ENCODE measurements around the gene TMC2. TPM values are rescaled to one million over a fixed set of nuclear protein-coding genes. Genes with fewer than 3 reads are reported as not detected.

TMC2 gene
- total and polyA plus RNA-seq, 2 of the 8 experiments (the other 6 are each of a cell fraction or from before 2014, with no cell fraction given): not detected

DNA sequence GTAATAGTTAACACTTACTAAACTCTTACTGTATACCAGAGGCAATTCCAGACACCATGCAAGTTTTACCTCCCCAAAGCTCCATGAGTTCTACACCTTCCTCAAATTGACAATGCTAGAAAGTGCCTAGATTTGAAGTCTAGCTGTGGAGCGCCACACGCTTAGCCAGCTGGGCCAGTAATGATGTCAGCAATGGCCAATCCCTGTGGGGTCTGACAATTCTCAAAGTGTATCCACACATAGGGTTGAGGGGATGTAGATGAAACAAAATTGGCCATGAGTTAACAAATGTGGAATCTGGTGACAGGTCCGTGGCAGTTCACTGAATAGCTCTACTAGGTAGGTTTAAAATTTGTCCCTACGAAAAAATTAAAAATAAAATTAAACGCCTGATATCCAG is 28.9 kb upstream of the TMC2 start:
- POLR2A ChIA-PET (ENCODE audit: partially characterized antibody): interaction anchor here (1.8 to 2.9 kb wide), 3 partner anchors 12 to 144 kb away, joined by 3 to 19 read pairs (median 10); partner anchors contain the start of genes NOP56 and SNRPB
- H3K4me3 ChIP-seq (ENCODE audit: extremely low read depth in 1 of 4, insufficient read depth in 2 of 4, low read depth in 3 of 4, low read length in 4 of 4): no peak overlapping the region

More for the DNA sequence above, 28.9 kb upstream of the TMC2 start:
- Histone ChIP-seq H3K18ac (ENCODE audit: extremely low read depth, low read length) (no peak overlapping the region), H3K79me1 (ENCODE audit: low read depth, low read length) (no peaks in the 10 kb centered on the region), H2BK20ac (ENCODE audit: low read length) (no peak overlapping the region), H3K4ac (replicated peaks; ENCODE audit: insufficient read length, low read depth, low read length) (no peak overlapping the region), H3K27ac (ENCODE audit: low read depth, low read length) (no peak overlapping the region), H3K27me3 (replicated peaks in 1 of 4; ENCODE audit: control insufficient read depth in 3 of 4, extremely low read depth in 1 of 4, insufficient read depth in 3 of 4, low read length in 3 of 4) (peaks cover 24 to 44% (median 41%) of the 10 kb centered on the region in 4 experiments), H2AFZ (ENCODE audit: low read length) (no peak overlapping the region), H3K36me3 (ENCODE audit: control insufficient read depth in 2 of 4, insufficient read depth in 4 of 4, low read length in 3 of 4) (0 out of 8 replicates have a peak, but pooled peaks cover 0 to 2% (median 0%) of the 10 kb centered on the region in 4 experiments), H3K9ac (replicated peaks in 1 of 4; ENCODE audit: extremely low read depth in 1 of 4, low read depth in 3 of 4, low read length in 3 of 4) (no peak overlapping the region), H2BK12ac (ENCODE audit: low read depth, low read length) (no peak overlapping the region), H2AK5ac (ENCODE audit: low read depth, low read length) (no peak overlapping the region), H2BK15ac (ENCODE audit: low read length) (no peak overlapping the region), H3K79me2 (ENCODE audit: control insufficient read depth in 1 of 2, insufficient read depth in 2 of 2, low read length in 2 of 2) (no peaks in the 10 kb centered on the region), H4K20me1 (replicated peaks in 1 of 2; ENCODE audit: control insufficient read depth in 1 of 2, insufficient read depth in 2 of 2, low read length in 2 of 2) (peaks cover 0 to 4% of the 10 kb centered on the region in 2 experiments), H3K4me2 (ENCODE audit: insufficient read depth in 1 of 2, low read depth in 2 of 2, low read length in 2 of 2) (no peak overlapping the region; a peak in 1 of 4 replicates), H4K91ac (replicated peaks; ENCODE audit: insufficient read length, low read length) (no peak overlapping the region), H2BK120ac (replicated peaks; ENCODE audit: low read depth, low read length) (no peak overlapping the region), H3K23me2 (ENCODE audit: low read depth, low read length) (peaks cover 8% of the 10 kb centered on the region; the same call in 1 of the 2 replicates), H3K4me1 (replicated peaks in 1 of 4; ENCODE audit: control insufficient read depth in 3 of 4, insufficient read depth in 4 of 4, low read length in 3 of 4) (peaks cover 0 to 5% (median 2%) of the 10 kb centered on the region in 4 experiments; a peak in 3 of 7 replicates), H2BK5ac (ENCODE audit: low read depth, low read length) (no peak overlapping the region), H3K14ac (ENCODE audit: insufficient read length) (no peak overlapping the region), H4K8ac (ENCODE audit: extremely low read depth, insufficient read depth, low read length) (no peak overlapping the region), H3K23ac (ENCODE audit: insufficient read length) (no peak overlapping the region), H3K56ac (replicated peaks; ENCODE audit: insufficient read length, low read depth, low read length) (no peak overlapping the region), H4K5ac (ENCODE audit: insufficient read length, low read depth, low read length) (no peak overlapping the region), H3K9me3 (ENCODE audit: insufficient read depth in 2 of 2, low read depth in 1 of 2, low read length in 1 of 2) (no peaks in the 10 kb centered on the region)
- FAIRE-seq (no peak), DNase-seq (ENCODE audit: low read depth in 1 of 2, low spot score in 2 of 2) (no peak)
- WGBS, 2 experiments (ENCODE audit: extremely low coverage in 1 of 2, insufficient coverage in 1 of 2, insufficient read length in 1 of 2, insufficient replicate concordance in 2 of 2, low coverage in 1 of 2, low lambda C conversion rate in 2 of 2, missing lambda C conversion rate in 1 of 2): 86% methylated on average over 5 of the region's 5 CpGs; no CpG with 5 or more reads in 1 of the 2 experiments
- TF ChIP-seq KDM1A (IDR thresholded peaks at IDR 0.05; ENCODE audit: borderline replicate concordance, low read length) (no peak), NRF1 (IDR thresholded peaks at IDR 0.05; ENCODE audit: low read depth, low read length) (no peak), RXRA (IDR thresholded peaks at IDR 0.05; ENCODE audit: insufficient read depth, low read depth, low read length) (no peak), SP4 (IDR thresholded peaks at IDR 0.05; ENCODE audit: low read length) (no peak), POLR2A (IDR thresholded peaks at IDR 0.05; ENCODE audit: control extremely low read depth in 1 of 2, low read depth in 2 of 2, low read length in 2 of 2) (no peak), GTF2F1 (IDR thresholded peaks at IDR 0.05; ENCODE audit: borderline replicate concordance, low read depth, low read length) (no peak), FOSL1 (IDR thresholded peaks at IDR 0.05; ENCODE audit: insufficient read depth, low read depth, low read length) (no peak)
- TF ChIP-seq, protein P1, sequence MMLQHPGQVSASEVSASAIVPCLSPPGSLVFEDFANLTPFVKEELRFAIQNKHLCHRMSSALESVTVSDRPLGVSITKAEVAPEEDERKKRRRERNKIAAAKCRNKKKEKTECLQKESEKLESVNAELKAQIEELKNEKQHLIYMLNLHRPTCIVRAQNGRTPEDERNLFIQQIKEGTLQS (IDR thresholded peaks at IDR 0.05; ENCODE audit: insufficient read depth, low read depth, low read length): no peak
- CTCF ChIA-PET (ENCODE audit: partially characterized antibody): interaction anchor here (0.6 to 3.9 kb wide), 5 partner anchors 7 to 165 kb away, joined by 3 to 22 read pairs (median 3); no protein-coding TSS in a partner anchor

Data from H1 (cell line).